NCI-H345 (cell line): ENCODE results near the gene CMTM4.
"Not testable (repeated sequence)": the region's sequence is repeated elsewhere in the genome, so short reads cannot be mapped to it uniquely, and the experiment has no call there.

ENCODE experiments used
- DNase-seq: peaks from one replicate; lab custom pipeline; 2025; lab: John Stamatoyannopoulos, UW

CMTM4 gene

DNA sequence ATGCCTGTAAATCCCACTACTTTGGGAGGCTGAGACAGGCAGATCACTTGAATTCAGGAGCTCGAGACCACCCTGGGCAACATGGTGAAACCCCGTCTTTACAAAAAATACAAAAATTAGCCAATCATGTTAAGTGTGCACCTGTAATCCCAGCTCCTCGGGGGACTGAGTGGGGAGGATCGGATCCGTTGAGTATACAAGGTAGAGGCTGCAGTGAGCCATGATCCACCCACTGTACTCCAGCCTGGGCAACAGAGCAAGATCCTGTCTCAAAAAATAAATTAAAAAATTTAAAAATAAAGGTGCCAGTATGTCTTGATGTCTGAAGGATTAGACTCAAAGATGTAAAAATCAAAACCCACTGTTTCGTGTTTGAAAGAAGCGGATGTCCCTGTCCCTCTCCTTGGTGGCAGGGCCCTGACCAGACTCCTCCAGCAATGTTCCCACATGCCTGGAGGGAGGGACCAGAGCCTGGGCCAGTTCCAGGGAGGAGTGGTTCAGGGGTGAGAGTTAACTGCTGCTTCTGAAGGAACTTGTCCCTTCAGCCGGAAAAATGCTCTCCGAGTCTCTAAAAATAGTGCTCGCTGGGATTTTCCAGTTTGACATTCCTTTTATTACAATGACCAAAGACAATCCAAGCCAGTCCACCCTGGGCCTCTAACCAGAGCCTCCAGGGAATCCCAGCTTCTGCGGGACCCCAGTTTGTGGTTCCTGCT is 9.4 kb upstream of the CMTM4 start:
- DNase-seq, result no peak

DNA sequence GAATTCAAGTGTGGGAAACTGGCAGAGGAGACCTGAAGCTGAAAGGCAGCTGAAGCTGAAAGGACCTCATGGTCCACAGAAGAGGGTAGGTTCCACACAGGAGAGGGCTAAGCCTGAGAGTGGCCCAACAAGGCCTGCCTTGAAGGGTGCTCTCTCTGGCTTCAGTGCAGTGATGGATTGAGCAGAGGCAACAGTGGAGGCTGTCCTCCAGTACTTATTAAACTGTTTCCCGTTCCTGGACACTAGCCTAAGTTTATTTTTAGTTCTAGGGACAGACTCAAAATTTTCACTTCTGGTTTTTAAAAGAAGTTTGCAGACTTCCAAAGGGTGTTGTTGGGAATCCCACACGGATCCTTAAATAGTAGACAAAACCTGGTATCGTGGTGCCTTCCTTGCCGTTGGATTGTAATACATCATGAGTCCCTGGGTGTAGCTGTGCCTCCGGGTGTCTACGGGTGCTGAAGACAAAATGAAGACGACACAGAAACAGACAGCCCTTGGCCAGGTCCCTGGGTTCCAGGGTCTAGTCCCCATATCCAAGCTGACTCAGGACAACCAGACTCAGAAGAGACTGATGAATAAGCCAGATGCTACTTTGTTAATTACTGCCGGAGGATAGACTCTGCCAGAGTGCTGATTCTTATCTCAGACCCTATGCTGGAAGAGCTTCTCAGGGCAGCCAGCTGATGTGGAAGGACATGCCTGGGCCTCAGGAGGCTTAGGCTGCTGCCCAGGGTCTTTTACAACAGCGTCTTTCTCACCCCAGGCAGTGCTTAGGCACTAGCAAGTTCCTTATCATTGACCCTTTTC is 7.1 kb upstream of the CMTM4 start:
- DNase-seq, result no peak

DNA sequence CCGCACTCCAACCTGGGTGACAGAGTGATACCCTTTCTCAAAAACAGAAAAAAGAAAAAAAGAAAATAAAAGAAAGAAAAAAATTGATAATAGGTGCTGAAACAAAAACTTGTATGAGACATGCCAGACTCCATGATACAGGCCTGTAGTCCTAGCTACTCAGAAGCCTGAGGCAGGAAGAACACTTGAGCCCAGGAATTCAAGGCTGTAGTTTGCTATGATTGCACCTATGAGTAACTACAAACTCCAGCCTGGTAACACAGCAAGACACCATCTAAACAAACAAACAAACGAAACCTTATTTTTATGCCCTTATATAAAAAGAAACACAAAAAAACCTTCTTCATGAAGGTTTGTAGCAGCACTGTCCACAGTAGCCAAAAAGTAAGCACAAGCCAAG is 5.0 kb upstream of the CMTM4 start:
- no peak for DNase-seq

DNA sequence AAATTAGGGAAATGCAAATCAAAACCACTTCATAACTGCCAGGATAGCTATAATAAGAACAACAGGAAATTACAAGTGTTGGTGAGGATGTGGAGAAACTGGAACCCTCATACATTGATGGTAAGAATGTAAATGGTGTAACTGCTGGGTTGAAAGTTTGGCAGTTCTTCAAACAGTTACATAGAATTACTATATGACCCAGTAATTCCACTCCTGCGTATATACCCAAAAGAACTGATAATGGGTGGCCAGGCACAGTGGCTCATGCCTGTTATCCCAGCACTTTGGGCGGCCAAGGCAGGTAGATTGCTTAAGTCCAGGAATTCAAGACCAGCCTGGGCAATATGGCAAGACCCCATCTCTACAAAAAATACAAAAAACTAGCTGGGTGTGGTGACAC is 4.5 kb upstream of the CMTM4 start:
- DNase-seq, result no peak

DNA sequence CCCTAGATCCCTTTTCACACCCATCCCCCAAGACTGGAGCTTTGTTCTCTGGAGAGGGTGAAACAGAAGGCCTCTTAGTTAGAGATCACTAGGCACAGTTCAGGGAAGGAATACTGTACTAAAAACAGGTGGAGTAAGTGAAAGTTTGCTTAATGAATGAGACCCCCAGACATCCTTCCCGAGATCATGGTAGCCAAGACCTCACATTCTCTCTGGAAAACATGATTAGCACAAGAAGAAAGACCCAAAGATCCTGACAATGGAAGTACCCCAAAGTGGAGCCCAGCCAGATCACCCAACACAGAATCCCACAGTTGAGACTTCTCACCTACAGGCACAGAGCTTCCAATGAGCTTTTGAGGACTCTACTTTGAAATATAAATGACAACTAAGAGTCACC is 3.4 kb upstream of the CMTM4 start:
- no peak for DNase-seq

DNA sequence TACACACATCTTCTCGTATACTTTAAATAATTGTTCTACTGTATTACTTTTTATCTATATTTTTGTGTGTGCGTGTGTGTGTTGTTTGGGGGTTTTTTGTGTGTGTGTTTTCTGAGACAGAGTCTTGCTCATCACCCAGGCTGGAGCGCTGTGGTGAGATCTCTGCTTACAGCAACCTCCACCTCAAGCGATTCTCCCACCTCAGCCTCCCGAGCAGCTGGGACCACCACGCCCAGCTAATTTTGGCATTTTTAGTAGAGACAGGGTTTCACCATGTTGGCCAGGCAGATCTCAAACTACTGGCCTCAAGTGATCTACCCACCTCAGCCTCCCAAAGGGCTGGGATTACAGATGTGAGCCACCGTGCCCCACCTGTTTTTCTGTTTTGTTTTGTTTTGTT is 1.5 kb upstream of the CMTM4 start:
- no peak for DNase-seq

DNA sequence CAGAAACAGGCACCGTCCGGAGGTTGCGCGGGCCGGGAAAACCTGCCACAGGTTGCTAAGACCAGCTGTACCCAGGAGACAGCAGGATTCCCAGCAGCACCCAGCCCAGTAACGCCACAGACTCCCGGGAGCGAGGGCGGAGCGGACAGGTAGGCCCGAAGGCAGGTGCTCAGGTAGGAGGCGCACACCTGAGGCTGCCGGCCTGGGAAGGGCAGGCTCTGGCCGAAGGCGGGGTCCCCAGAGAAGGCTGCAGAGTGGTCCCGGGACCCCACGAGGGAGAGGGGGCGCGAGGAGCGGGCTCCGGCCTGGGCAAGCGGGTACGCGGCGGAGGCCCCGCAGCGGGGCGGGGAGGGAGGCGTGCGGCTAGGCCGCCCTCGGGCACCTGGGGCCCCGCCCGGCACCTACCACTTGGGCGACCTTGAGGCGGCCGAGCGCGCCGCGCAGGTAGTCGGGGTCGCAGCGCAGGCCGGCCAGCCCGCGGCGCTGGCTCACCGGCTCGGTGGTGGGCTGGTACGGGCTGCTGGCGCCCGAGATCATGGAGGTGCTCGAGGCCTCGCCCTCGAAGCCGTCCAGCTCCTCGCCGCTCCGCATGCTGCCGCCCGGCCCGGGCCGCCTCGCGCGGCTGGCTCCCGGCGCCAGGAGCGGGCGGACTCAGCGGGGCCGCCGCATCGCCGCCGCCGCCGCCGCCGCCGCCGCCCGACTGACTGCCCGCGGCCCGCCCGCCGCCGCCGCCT is 441 bp downstream of the CMTM4 start:
- DNase-seq, result peak; percentile 39

DNA sequence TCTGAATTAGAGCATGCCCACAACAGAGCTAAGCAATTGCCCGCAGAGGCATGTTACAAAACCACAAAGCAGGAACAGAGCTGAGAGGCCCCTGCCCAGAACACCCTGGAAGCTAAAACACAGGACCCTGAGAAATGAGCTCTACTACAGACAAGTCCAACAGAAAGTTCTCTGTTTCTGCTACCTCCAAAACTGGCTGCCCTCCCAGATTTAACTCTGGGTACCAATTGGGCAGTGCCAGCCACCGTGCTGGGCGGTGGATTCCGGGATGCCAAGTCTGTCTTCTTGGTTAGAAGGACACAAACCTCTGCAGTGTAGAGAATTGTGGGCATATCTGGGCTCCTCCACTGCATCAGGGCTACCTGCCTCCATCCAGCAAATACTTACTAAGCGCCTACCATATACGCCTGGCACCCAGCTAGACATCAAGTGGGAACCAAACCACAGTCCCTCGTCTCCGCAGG is 1.0 kb downstream of the CMTM4 start:
- DNase-seq, result no peak

DNA sequence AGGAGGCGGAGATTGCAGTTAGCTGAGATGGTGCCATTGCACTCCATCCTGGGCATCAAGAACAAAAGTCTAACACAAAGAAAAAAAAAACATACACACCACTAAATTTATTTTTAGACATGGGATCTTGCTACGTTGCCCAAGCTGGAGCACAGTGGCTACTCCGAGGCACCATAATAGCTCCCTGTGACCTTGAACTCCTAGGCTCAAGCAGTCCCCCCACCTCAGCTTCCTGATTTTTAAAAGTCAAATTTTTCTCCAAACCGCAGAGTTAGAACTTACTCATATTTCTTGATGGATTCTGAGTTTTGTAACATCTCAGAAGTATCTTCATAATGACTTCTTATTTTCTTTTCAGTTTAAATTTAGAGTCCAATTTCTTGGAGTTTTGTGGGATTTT is 3.4 kb downstream of the CMTM4 start:
- no peak for DNase-seq

DNA sequence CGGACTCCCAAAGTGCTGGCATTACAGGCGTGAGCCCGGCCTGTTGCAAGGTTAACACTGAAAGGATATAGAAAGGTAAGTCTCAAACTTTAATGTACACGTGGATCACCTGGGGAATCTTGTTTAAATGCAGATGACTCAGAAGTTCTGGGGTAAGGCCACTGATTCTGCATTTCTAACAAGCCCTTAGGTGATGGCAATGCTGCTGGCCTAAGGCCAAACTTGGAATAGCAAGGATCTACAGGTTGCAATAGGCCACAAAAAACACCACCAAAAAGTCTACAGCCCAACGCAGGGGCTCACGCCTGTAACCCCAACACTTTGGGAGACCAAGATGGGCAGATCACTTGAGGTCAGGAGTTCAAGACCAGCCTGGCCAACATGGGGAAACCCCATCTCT is 4.2 kb downstream of the CMTM4 start:
- no peak for DNase-seq

DNA sequence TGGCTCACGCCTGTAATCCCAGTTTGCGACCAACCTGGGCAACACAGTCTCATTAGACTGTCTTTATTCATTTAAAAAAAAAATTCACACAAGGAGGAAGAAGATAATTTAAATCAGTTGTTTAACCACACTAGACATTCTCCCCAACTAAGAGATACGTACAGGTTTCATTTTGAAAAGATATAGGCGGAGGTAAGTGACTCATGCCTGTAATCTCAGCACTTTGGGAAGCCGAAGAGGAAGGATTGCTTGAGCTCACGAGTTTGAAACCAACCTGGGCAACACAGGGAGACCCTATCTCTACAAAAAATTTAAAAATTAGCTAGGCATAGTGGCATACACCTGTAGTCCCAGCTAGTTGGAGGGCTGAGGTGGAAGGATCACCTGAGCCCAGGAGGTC is 5.3 kb downstream of the CMTM4 start:
- DNase-seq, result no peak

DNA sequence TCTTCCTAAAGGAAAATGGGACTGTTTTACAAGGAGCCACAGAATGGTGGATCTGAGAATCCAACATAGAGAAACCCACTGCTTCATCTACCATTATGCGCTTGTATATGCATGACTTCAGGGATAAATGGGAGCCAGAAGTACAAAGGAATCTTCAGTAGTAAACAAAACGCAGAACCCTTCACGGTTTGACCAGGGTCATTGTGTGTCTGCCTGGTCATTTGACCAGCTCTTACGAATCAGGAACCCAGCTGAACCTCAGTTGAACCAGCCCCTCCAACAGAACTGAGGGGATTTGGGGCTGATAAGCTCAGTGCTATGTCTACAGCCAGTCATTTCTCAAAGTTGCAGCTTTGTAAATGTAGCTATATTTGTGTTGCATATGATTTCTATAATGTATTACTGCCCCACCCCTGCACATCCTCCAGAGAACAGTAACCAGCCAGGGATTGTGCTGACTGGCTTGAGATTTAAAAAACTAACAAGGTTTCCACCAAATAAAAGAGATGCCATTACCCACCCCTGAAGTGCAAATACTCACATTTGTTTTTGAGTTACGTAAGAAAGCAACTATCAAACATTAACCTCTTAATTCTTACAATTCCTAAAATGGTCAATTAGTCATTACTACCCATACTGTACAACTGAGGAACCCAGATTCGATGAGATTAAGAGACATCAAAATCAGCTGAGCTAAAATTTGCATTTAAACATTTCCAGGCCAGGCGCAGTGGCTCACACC is 6.3 kb downstream of the CMTM4 start:
- DNase-seq, result no peak

DNA sequence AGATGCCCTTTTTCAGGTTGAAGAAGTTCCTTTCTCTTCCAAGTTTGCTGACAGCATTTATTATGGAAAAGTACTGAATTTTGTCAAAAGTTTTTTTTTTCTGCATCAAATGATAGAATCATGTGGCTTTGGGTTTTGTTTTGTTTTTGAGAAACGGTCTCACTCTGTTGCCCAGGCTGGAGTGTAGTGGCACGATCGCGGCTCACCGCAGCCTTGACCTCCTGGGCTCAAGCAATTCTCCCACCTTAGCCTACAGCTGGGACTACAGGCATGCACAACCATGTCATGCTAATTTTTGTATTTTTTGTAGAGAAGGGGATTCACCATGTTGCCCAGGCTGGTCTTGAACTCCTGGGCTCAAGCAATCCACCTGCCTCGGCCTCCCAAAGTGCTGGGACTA is 7.3 kb downstream of the CMTM4 start:
- no peak for DNase-seq

DNA sequence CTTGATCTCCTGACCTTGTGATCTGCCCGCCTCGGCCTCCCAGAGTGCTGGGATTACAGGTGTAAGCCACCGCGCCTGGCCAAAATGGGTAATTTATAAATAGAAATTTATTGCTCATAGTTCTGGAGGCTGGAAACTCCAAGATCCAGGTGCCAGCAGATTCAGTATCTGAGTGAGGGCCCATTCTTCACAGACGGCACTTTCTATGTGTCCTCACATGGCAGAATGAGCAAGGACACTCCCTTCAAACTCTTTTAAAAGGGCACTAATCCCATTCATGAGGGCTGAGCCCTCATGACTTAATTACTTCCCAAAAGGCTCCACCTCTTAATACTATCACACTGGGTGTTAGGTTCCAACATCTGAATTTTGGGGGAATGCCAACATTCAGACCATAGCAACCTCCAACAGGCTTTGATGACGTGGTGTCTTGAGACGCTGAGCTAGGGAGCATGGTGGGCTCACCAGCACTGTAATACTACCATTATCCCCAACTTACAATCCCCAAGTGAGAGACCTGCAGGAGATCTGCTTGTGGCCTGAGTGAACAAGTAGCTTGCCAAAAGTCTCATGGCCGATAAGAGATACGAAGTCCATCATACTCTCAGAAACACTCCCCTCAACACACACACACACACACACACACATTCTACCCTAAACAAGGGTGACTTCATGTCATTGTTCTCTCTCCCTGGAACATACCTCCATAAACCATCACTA is 8.5 kb downstream of the CMTM4 start:
- no peak for DNase-seq

DNA sequence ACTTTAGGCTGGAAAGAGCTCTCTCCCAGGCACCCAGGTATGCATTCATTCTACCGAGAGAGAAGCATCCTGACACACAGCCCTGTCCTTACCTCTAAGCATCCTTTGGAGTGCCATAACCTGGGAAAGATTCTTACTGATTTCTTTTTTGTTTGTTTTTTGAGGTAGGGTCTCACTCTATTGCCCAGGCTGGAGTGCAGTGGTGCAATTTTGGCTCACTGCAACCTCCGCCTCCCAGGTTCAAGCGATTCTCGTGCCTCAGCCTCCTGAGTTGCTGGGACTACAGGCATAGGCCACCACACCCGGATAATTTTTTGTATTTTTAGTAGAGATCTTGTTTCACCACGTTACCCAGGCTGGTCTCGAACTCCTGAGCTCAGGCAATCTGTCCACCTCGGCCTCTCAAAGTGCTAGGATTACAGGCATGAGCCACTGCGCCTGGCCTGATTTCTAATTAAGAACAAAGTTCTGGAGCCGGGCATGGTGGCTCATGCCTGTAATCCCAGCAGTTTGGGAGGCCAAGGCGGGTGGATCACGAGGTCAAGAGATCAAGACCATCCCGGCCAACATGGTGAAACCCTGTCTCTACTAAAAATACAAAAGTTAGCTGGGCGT is 10.9 kb downstream of the CMTM4 start:
- not testable (repeated sequence) for DNase-seq

DNA sequence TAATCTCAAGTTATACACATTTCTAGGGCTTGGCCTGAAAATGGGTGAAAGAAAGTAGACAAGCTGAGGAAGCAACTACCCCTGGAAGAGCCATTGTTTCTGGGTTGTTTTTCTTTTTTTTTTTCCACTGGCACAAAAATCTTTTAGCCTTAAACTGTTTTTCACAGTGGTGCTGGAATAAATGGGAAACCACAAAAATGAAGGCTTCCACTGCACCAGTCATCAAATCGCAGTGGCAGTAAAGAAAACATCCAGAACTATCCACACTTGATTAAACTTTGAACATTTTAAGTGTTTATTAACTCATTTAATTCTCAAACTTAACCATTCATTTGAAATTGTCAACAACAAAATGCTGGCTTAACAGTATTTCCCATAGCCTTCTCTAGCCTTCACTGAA is 14.3 kb downstream of the CMTM4 start:
- no peak for DNase-seq

DNA sequence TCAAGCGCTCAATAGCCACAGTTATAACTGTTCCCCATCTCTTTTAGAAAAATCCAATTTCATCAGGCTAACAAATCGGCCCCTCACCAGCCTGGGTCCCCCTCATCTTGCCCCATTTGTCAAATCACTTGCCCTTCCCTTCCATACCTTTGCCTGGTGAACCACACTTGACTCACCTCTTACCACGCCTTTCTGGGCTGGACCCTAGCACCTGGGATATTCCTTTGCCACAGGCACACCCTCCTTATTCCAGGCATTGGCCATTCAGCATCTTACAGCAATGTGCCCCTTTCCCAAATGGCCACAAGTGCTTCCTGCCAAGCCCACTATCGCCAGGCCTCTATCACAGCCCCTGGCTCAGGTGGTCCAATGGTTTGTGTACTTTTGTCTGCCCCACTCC is 14.9 kb downstream of the CMTM4 start:
- DNase-seq, result no peak

DNA sequence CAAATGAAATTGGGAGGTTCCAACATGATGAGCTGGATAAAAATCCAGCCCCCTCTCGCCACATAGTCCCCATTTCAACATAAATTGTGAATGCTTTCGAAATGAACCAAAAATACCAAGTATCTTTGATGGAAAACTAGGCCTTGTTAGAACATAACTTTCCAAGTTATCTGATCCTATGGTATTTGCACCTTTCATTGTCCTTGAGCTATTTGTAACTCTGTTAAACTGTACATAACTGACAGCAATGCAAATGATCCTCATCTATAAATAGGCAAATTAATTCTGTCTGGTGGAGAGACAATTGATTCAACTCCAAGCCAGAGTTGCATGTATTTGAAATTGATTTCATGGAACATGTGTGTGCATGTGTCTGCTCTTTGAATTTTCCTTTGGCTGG is 18.2 kb downstream of the CMTM4 start:
- no peak for DNase-seq

DNA sequence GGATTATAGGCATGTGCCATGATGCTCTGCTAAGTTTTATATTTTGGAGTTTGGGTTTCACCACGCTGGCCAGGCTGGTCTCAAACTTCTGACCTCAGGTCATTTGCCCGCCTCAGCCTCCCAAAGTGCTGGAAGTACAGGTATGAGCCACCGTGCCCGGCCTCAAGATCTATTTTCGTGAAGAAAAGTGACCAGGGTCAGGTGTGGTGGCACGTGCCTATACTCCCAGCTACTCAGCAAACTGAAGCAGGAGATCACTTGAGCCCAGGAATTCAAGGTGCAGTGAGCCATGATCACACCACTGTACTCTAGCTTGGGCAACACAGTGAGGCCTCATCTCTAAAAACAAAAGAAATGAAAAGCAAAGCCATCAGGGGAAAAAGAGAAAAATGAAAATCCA is 18.7 kb downstream of the CMTM4 start:
- no peak for DNase-seq

DNA sequence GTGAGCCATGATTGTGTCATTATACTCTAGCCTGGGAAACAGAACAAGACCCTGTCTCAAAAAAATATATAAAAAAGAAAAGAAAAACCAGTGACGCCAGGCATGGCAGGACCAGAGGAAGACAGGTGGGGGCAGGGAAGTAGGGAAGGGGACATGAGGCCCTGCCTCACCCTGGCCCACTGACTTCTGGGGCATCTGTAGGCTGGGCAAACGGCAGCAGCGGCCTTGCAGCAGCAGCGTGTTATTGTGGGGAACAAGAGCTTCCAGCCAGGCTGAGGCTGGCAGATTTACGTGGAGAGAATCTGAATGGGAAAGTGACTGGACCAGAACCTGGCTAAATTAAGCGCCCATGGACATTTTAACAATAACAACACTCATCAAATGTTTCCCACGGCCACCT is 19.4 kb downstream of the CMTM4 start:
- DNase-seq, result no peak

DNA sequence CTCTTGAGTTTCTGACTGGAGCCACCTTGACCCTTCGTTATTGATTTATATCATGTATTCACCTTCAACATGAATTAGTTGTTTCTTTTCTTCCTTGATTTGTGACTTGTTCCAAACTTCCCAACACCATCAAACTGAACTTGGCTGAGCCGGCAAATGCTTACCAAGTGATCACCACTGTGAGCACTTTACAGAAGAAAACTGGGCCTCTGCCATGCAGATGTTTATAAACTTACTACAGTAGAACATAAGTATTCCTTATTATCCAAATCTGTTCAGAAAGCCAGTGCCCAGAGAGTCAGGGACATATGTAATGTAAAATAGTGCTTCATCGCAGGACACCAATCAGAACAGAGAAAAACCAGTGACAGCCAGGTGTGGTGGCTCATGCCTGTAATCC is 19.9 kb downstream of the CMTM4 start:
- DNase-seq, result no peak
